Prostate gland (tissue), 2 donors: ENCODE measurements around the gene UNC5A. TPM values are rescaled to one million over a fixed set of nuclear protein-coding genes. Genes with fewer than 3 reads are reported as not detected.

Source experiments
- DNase-seq: peaks from one replicate; pipeline ENCODE4 v3.0.0-alpha.2; 2019; ENCODE audit warnings: low spot score
- H3K27ac ChIP-seq, 2 donors: fragments of 200-600 bp; sonication (generic); 2 replicates each; pipeline ENCODE4 v1.5.1; 2017 to 2019
- H3K27me3 ChIP-seq: fragments of 200-600 bp; sonication (generic); replicated peaks from 2 replicates; pipeline ENCODE4 v1.5.1; 2019; ENCODE audit not compliant: insufficient read depth
- H3K36me3 ChIP-seq, 2 donors: fragments of 200-600 bp; sonication (generic); 1 replicate in 1 of 2; 2 replicates in 1 of 2; pipeline versions ENCODE4 v1.5.1 to v1.8.1; 2017 to 2019
- H3K4me1 ChIP-seq: fragments of 200-600 bp; sonication (generic); replicated peaks from 2 replicates; pipeline ENCODE4 v1.5.1; 2019
- H3K4me3 ChIP-seq, 2 donors: fragments of 200-600 bp; sonication (generic); 2 replicates each; pipeline ENCODE4 v1.5.1; 2017 to 2019
- H3K9me3 ChIP-seq: fragments of 200-600 bp; sonication (generic); 2 replicates; pipeline ENCODE4 v1.5.1; 2017
- POLR2A ChIP-seq: fragments of 450-650 bp; IDR thresholded peaks from one replicate; pipeline ENCODE4 v1.6.1; 2016; ENCODE audit warnings: antibody characterized with exemption, mild to moderate bottlenecking
- POLR2AphosphoS5 ChIP-seq: sonication (generic); formaldehyde crosslinking; IDR thresholded peaks from one replicate; pipeline ENCODE4 v1.6.1; 2017; ENCODE audit warnings: antibody characterized with exemption
- WGBS: methylation state at CpG from one replicate; pipeline ENCODE4 v1.1.5; 2018; 5-methylcytosine and 5-hydroxymethylcytosine counted together
- intact Hi-C: fragments of 100-400 bp; cut with DNase I; formaldehyde crosslinking; loops from one replicate; pipeline ENCODE4 v1.14.2; 2022
- total RNA-seq, 2 donors: library from RNA; depleted of rRNA; stranded (reverse); fragments of >200 nt; gene quantifications; one replicate each; pipeline ENCODE4 v1.1.0, GENCODE V29; 2016
- TF ChIP-seq, protein P1 (sequence below), 4 experiments: fragments of 200-600 bp in 2 of 4; fragments of 450-650 bp in 2 of 4; sonication (generic) in 2 of 4; IDR thresholded peaks; 1 replicate in 3 of 4; 2 replicates in 1 of 4; pipeline ENCODE4 v1.5.1; 2016 to 2019; ENCODE audit warnings: antibody characterized with exemption in 4 of 4, mild to moderate bottlenecking in 2 of 4, moderate library complexity in 2 of 4

UNC5A gene
- total RNA-seq, 2 donors from 2014 or later, result 0.18 to 1.5 TPM

DNA sequence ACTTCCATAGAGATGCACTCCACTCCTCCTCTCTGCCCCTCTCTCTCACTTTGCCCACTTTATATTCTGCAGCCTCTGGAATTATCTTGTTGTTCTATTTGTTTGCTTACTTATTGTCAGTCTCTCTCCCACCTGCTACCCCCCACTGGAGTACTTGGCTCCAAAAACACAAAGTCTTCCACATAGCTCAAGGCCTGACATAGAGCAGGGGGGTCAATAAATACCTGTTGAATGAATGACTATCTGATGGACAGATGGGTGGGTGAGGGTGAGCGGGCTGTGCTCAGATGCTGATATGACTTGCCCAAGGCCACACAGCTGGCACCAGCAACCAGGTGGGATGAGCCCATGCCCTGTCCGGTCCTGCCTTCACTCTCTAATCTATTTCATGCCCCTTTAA, 13.4 kb upstream of the UNC5A start:
- no peaks in the 10 kb centered on the region for H3K9me3 ChIP-seq
- H3K4me1 ChIP-seq, result no peaks in the 10 kb centered on the region
- peaks cover 27% of the 10 kb centered on the region for H3K27me3 ChIP-seq
- intact Hi-C loops, result no loop called here
- TF ChIP-seq POLR2A, result no peak
- TF ChIP-seq, protein P1, sequence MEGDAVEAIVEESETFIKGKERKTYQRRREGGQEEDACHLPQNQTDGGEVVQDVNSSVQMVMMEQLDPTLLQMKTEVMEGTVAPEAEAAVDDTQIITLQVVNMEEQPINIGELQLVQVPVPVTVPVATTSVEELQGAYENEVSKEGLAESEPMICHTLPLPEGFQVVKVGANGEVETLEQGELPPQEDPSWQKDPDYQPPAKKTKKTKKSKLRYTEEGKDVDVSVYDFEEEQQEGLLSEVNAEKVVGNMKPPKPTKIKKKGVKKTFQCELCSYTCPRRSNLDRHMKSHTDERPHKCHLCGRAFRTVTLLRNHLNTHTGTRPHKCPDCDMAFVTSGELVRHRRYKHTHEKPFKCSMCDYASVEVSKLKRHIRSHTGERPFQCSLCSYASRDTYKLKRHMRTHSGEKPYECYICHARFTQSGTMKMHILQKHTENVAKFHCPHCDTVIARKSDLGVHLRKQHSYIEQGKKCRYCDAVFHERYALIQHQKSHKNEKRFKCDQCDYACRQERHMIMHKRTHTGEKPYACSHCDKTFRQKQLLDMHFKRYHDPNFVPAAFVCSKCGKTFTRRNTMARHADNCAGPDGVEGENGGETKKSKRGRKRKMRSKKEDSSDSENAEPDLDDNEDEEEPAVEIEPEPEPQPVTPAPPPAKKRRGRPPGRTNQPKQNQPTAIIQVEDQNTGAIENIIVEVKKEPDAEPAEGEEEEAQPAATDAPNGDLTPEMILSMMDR (IDR thresholded peaks at IDR 0.05), result no peak
- no peak for TF ChIP-seq POLR2AphosphoS5
- no peak for DNase-seq
- no peaks in the 10 kb centered on the region for H3K36me3 ChIP-seq
- no peak overlapping the region for H3K4me3 ChIP-seq
- H3K27ac ChIP-seq, result no peak overlapping the region
- 36% methylated on average over 2 of the region's 2 CpGs for WGBS

DNA sequence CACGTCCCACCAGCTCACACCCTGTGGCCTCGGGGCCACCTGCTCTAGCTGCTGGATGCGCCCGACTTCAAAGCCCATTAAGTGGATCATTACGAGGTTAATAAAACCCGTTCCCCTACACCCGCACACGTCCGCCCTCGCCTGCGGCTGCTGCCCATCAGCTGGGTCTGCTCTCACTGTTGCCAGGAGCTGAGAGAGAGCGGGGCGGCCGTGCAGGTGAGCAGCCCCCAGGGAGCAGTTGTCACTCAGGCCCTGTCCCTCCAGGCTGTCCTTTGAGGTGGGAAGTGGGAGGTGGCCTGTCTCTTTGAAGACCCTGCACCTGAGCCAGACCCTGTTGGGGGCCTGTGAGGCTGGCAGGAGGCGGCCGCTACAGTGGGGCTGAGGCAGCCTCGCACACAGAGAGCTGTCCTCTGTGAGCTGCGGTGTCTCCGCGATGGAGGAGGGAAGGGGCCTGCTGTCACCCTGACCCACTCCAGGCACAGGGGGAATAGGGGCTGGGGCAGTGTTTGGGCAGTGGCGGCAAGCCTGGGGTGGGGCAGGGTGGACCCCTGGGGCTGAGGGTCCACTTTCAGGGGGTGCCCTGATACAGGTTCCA, 12.8 kb upstream of the UNC5A start:
- Histone ChIP-seq H3K36me3 (no peaks in the 10 kb centered on the region), H3K27ac (no peak overlapping the region), H3K4me3 (no peak overlapping the region), H3K9me3 (no peaks in the 10 kb centered on the region), H3K4me1 (no peaks in the 10 kb centered on the region), H3K27me3 (peaks cover 26% of the 10 kb centered on the region)
- intact Hi-C loops, result no loop called here
- DNase-seq, result no peak
- TF ChIP-seq POLR2AphosphoS5 (no peak), POLR2A (no peak)
- TF ChIP-seq, protein P1 (IDR thresholded peaks at IDR 0.05), result no peak
- 15% methylated on average over 21 of the region's 21 CpGs for WGBS

DNA sequence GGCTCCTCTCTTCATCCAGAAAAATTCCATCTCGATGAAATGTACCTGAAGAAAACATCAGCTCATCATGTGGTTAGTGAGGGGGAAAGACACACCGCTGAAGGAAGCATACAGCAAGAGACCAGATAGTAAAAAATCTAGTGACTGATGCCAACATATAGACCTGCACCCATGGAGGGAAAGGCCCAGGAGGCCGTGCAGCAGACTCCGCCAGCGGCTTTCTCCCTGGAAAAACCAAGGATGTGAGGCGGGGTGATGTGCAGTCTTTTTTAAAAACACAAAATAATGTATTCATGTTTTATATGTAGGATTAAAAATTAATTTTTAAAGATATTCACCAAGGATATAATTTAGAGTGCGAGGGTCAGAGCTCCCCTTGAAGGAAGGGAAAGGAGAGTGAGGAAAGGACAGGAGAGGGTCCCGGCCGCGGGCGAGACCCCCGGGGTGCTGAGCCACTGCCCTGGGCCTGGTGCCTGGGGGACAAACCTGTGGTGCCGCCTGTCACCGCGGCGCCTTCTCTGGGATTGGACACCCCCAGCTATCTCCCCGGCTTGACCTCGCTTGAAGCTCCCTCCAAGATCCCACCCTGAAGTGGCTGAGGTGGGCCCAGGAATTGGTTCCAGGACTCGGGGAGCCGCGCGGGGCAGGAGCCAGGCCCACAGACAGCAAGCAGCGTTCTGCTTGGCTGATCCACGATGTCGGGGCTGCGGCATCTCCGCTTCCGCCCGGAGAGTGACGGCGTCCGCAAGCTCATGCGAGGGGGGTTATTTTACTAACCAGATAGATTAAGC, 12.1 kb upstream of the UNC5A start:
- H3K27me3 ChIP-seq, result peaks cover 20% of the 10 kb centered on the region
- 83% methylated on average over 33 of the region's 33 CpGs for WGBS

GRCh38 chr5:176798949-176799348, 11.4 kb upstream of the UNC5A start:
- Histone ChIP-seq H3K4me1 (no peaks in the 10 kb centered on the region), H3K4me3 (no peak overlapping the region), H3K9me3 (no peaks in the 10 kb centered on the region), H3K27me3 (peaks cover 17% of the 10 kb centered on the region), H3K27ac (no peak overlapping the region), H3K36me3 (no peaks in the 10 kb centered on the region)
- TF ChIP-seq, protein P1 (IDR thresholded peaks at IDR 0.05), result no peak
- no peak for TF ChIP-seq POLR2AphosphoS5
- no peak for TF ChIP-seq POLR2A
- no peak for DNase-seq
- 90% methylated on average over 12 of the region's 12 CpGs for WGBS
- intact Hi-C loops, result no loop called here

More for the DNA sequence above, 12.1 kb upstream of the UNC5A start:
- Histone ChIP-seq H3K27ac (no peak overlapping the region), H3K4me1 (no peaks in the 10 kb centered on the region), H3K36me3 (no peaks in the 10 kb centered on the region), H3K9me3 (no peaks in the 10 kb centered on the region), H3K4me3 (no peak overlapping the region)
- TF ChIP-seq, protein P1 (IDR thresholded peaks at IDR 0.05), result no peak
- TF ChIP-seq POLR2A (no peak), POLR2AphosphoS5 (no peak)
- DNase-seq, result no peak
- intact Hi-C loops, result no loop called here

DNA sequence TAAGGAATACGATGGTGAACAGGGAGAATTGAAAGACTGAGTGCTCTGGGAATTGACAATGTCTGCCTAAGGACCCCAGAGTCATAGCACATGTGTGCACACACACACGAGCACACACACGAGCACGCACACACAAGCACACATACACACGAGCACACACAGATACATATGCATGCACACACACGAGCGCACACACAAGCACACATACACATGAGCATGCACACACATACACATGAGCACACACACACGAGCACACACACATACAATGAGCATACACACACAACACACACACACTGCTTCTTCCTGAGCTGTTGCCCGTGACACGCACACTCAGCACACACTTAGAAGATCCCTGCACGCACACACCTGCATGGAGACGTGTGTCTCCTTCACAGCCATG, 10.9 kb upstream of the UNC5A start:
- Histone ChIP-seq H3K36me3 (no peaks in the 10 kb centered on the region), H3K27me3 (peaks cover 17% of the 10 kb centered on the region), H3K4me1 (no peaks in the 10 kb centered on the region), H3K27ac (no peak overlapping the region), H3K9me3 (no peaks in the 10 kb centered on the region), H3K4me3 (no peak overlapping the region)
- 89% methylated on average over 12 of the region's 12 CpGs for WGBS
- DNase-seq, result no peak
- TF ChIP-seq POLR2AphosphoS5 (no peak), POLR2A (no peak)
- TF ChIP-seq, protein P1 (IDR thresholded peaks at IDR 0.05), result no peak
- intact Hi-C loops, result no loop called here
